ENCODE results near the gene PIGZ.

- TF ChIP-seq YY1 (IDR thresholded peaks at IDR 0.05; ENCODE audit: insufficient read depth, insufficient read length) (no peak), ZNF274 (IDR thresholded peaks at IDR 0.05; ENCODE audit: low read depth, low read length) (no peak), SUZ12 (IDR thresholded peaks at IDR 0.05; ENCODE audit: extremely low read depth, insufficient read depth, insufficient read length) (no peak)
Measured at GRCh38 chr3:196995646-196996355, 27.2 kb upstream of the PIGZ start.
